K562 (cell line): Measurements from ENCODE around the gene LMAN2L. TPM values are rescaled to one million over a fixed set of nuclear protein-coding genes. Genes with fewer than 3 reads are reported as not detected.

ENCODE experiments used
- ATAC-seq: fragments of 200-7000 bp; cut with Tn5 transposase; 3 replicates; pipeline ENCODE4 v1.9.1; 2020; ENCODE audit warnings: moderate library complexity
- BruUV-seq: library from RNA; stranded (reverse); fragments of 400-500 nt; replicated peaks from 2 replicates; lab custom pipeline; 2021; lab: Mats Ljungman, UMichigan
- CTCF ChIA-PET: fragments of 300-600 bp; formaldehyde crosslinking; extraction: SDS; loops from one replicate; lab custom pipeline; 2021; ENCODE audit warnings: low intra/inter-chr PET ratio; lab: Yijun Ruan, JAX
- POLR2A ChIA-PET: fragments of 300-600, 350-650 bp; sonication (Branson Sonifier 250); formaldehyde crosslinking; extraction: SDS; loops from one replicate; lab custom pipeline; 2021; ENCODE audit warnings: antibody characterized with exemption, inconsistent platforms; lab: Yijun Ruan, JAX
- DNase-seq, 4 experiments: peaks; one replicate each; pipeline versions ENCODE4 v3.0.0 to v3.0.0-alpha.2; 2011 to 2018; ENCODE audit warnings: low spot score in 3 of 4, mixed read lengths in 3 of 4; ENCODE audit errors: extremely low read depth in 1 of 4
- FAIRE-seq: peaks from 2 replicates; lab custom pipeline; 2011; peaks lifted over from hg19 to GRCh38; lab: Jason Lieb, UNC
- H2AFZ ChIP-seq: 2 replicates; pipeline ENCODE4 v1.6.0; 2011; ENCODE audit warnings: low read depth, low read length, control low read depth, inconsistent platforms
- H3K27ac ChIP-seq: fragments of 200-600 bp; 3 replicates; pipeline ENCODE4 v1.8.0; 2011; ENCODE audit warnings: low read depth, mild to moderate bottlenecking, control low read depth, inconsistent platforms, low read length, moderate library complexity, mixed read lengths; ENCODE audit errors: extremely low read depth
- H3K27me3 ChIP-seq, 2 experiments: fragments of 300-600 bp in 1 of 2; 2 replicates in 1 of 2; 3 replicates in 1 of 2; pipeline versions ENCODE4 v1.6.0 to v1.8.0; 2011; ENCODE audit warnings: inconsistent platforms in 2 of 2, low read length in 2 of 2, mild to moderate bottlenecking in 1 of 2, mixed read lengths in 1 of 2, moderate library complexity in 1 of 2; ENCODE audit not compliant: control insufficient read depth in 2 of 2, insufficient read depth in 2 of 2
- H3K36me3 ChIP-seq: fragments of 300-600 bp; 3 replicates; pipeline ENCODE4 v1.8.0; 2011; ENCODE audit warnings: mild to moderate bottlenecking, low read length, inconsistent platforms; ENCODE audit not compliant: control insufficient read depth, insufficient read depth
- H3K4me1 ChIP-seq, 2 experiments: fragments of 200-600 bp in 1 of 2; replicated peaks in 1 of 2; 2 replicates in 1 of 2; 3 replicates in 1 of 2; pipeline versions ENCODE4 v1.5.1 to v1.8.0; 2011; ENCODE audit warnings: inconsistent platforms in 2 of 2, low read length in 2 of 2, mild to moderate bottlenecking in 1 of 2, mixed read lengths in 1 of 2, moderate library complexity in 1 of 2; ENCODE audit not compliant: control insufficient read depth in 2 of 2, insufficient read depth in 2 of 2
- H3K4me2 ChIP-seq: 2 replicates; pipeline ENCODE4 v1.6.1; 2011; ENCODE audit warnings: low read length, control low read depth, inconsistent platforms, mixed read lengths; ENCODE audit not compliant: insufficient read depth
- H3K4me3 ChIP-seq: fragments of 200-600 bp; sonication (generic), shearing (Covaris generic); 2 replicates; pipeline ENCODE4 v1.5.1; 2016; ENCODE audit warnings: control low read depth, inconsistent platforms
- H3K79me2 ChIP-seq: fragments of 200-600 bp; 3 replicates; pipeline ENCODE4 v1.8.0; 2011; ENCODE audit warnings: low read length, inconsistent platforms; ENCODE audit not compliant: control insufficient read depth, insufficient read depth
- H3K9ac ChIP-seq, 2 experiments: 2 replicates each; pipeline versions ENCODE4 v1.6.0 to v1.6.1; 2011; ENCODE audit warnings: low read depth in 2 of 2, low read length in 2 of 2, control low read depth in 1 of 2, inconsistent platforms in 1 of 2, mild to moderate bottlenecking in 1 of 2, mixed read lengths in 1 of 2; ENCODE audit not compliant: insufficient read depth in 1 of 2
- H3K9me1 ChIP-seq: one replicate; pipeline ENCODE4 v1.6.0; 2011; ENCODE audit warnings: inconsistent platforms, mild to moderate bottlenecking, low read length, moderate library complexity; ENCODE audit not compliant: control insufficient read depth, insufficient read depth
- H3K9me3 ChIP-seq: replicated peaks from 2 replicates; pipeline ENCODE4 v1.5.1; 2011; ENCODE audit warnings: low read depth, low read length, inconsistent platforms; ENCODE audit not compliant: control insufficient read depth, insufficient read depth
- H4K20me1 ChIP-seq: replicated peaks from 2 replicates; pipeline ENCODE4 v1.6.1; 2011; ENCODE audit warnings: low read length, inconsistent platforms, mixed read lengths; ENCODE audit not compliant: control insufficient read depth, insufficient read depth
- CTCFL ChIP-seq: IDR thresholded peaks from 2 replicates; pipeline ENCODE4 v1.6.1; 2011; ENCODE audit warnings: borderline replicate concordance, low read depth, mild to moderate bottlenecking, moderate library complexity, low read length; ENCODE audit not compliant: insufficient read depth, poor library complexity, severe bottlenecking
- RBM25 ChIP-seq: fragments of 200-400 bp; formaldehyde crosslinking; IDR thresholded peaks from 2 replicates; pipeline ENCODE4 v1.6.1; 2018; ENCODE audit warnings: low read length, low read depth, moderate library complexity; ENCODE audit not compliant: severe bottlenecking
- ZBTB2 ChIP-seq: fragments of 450-650 bp; IDR thresholded peaks from 2 replicates; pipeline ENCODE4 v1.6.1; 2016; ENCODE audit warnings: antibody characterized with exemption
- ZNF121 ChIP-seq: sonication (generic); formaldehyde crosslinking; conservative IDR thresholded peaks from 2 replicates; pipeline ENCODE4 v1.8.0; 2022; ENCODE audit warnings: missing genetic modification reagents
- ZNF592 ChIP-seq: fragments of 450-650 bp; IDR thresholded peaks from 2 replicates; pipeline ENCODE4 v1.6.1; 2017; ENCODE audit warnings: antibody characterized with exemption, mild to moderate bottlenecking
- WGBS: fragments of 100-300 bp; shearing (Covaris generic); methylation state at CpG from one replicate; pipeline ENCODE4 v1.1.6; 2016; ENCODE audit warnings: low coverage, mixed read lengths; ENCODE audit not compliant: insufficient coverage; ENCODE audit errors: missing lambda C conversion rate; 5-methylcytosine and 5-hydroxymethylcytosine counted together
- in situ Hi-C: fragments of 300-500 bp; cut with MboI; formaldehyde crosslinking; loops from 4 replicates; pipeline ENCODE4 v1.15.0; 2018; ENCODE audit warnings: inconsistent platforms, mixed read lengths
- intact Hi-C: fragments of 100-400 bp; cut with micrococcal nuclease; formaldehyde crosslinking; loops from 2 replicates; pipeline ENCODE4 v1.14.2; 2022
- polyA plus RNA-seq, 8 experiments: library from polyadenylated mRNA; depleted of rRNA in 4 of 8; stranded (reverse) in 5 of 8; unstranded in 3 of 8; fragments of >200 nt; fragmentation: Nextera tagmentation in 2 of 8; fragmentation: Illumina TruSeq in 1 of 8; extraction: Ambion mirVana in 2 of 8; extraction: Trizol in 1 of 8; gene quantifications; 2 replicates each; pipeline versions ENCODE4 v1.2.1 to v1.2.3, GENCODE V29; 2011 to 2014; ENCODE audit warnings: inconsistent platforms in 1 of 8, missing spikeins in 1 of 8
- total RNA-seq, 7 experiments: library from RNA; depleted of rRNA in 6 of 7; stranded (reverse); fragments of >200 nt in 6 of 7; fragmentation: Illumina TruSeq in 2 of 7; extraction: Trizol in 2 of 7; gene quantifications; 2 replicates each; pipeline versions ENCODE4 v1.2.1 to v1.2.3, GENCODE V29; 2011 to 2021; ENCODE audit warnings: low replicate concordance in 1 of 7

LMAN2L gene
- total and polyA plus RNA-seq, 9 of the 15 experiments (the other 6 are each of a cell fraction or from before 2014, with no cell fraction given) = 7.2 to 37.7 (median 12.5) TPM

- ChIA-PET POLR2A (no interaction called here), CTCF (no interaction called here)
- no peaks in the 10 kb centered on the region for H4K20me1 ChIP-seq
- ATAC-seq (no peak), FAIRE-seq (no peak), DNase-seq (no peak)
- H3K4me1 ChIP-seq = peaks cover 0 to 7% of the 10 kb centered on the region in 2 experiments; a peak in 1 of 5 replicates
- TF ChIP-seq ZNF121 (CRISPR knock-in tag) (peak; percentile 71), RBM25 (peak; percentile 38), ZBTB2 (no peak)
- BruUV-seq = no TSS peak
- H3K9me3 ChIP-seq = no peaks in the 10 kb centered on the region
- no peak overlapping the region for H3K4me3 ChIP-seq
- 0 out of 5 replicates have a peak, but pooled peaks cover 0 to 4% of the 10 kb centered on the region in 2 experiments for H3K27me3 ChIP-seq
- H3K36me3 ChIP-seq = no peaks in the 10 kb centered on the region
- H3K4me2 ChIP-seq = no peak overlapping the region
- intact Hi-C loops (no loop called here), in situ Hi-C loops (no loop called here)
- no peaks in the 10 kb centered on the region for H3K9me1 ChIP-seq
- no peaks in the 10 kb centered on the region for H3K79me2 ChIP-seq
- H3K27ac ChIP-seq = no peak overlapping the region
- H2AFZ ChIP-seq = no peak overlapping the region
- H3K9ac ChIP-seq = no peak overlapping the region
Measured at GRCh38 chr2:96754317-96754716, 14.5 kb upstream of the LMAN2L start.

- WGBS = 13% methylated on average over 6 of the region's 7 CpGs
- ChIA-PET POLR2A (no interaction called here), CTCF (no interaction called here)
- Histone ChIP-seq H3K9me3 (no peaks in the 10 kb centered on the region), H3K4me1 (peaks cover 0 to 5% of the 10 kb centered on the region in 2 experiments; a peak in 1 of 5 replicates), H4K20me1 (no peaks in the 10 kb centered on the region), H3K9ac (no peak overlapping the region), H3K27ac (no peak overlapping the region), H3K27me3 (0 out of 5 replicates have a peak, but pooled peaks cover 0 to 4% of the 10 kb centered on the region in 2 experiments), H3K36me3 (no peaks in the 10 kb centered on the region), H3K9me1 (no peaks in the 10 kb centered on the region), H3K79me2 (no peaks in the 10 kb centered on the region), H3K4me3 (no peak overlapping the region), H2AFZ (no peak overlapping the region), H3K4me2 (no peak overlapping the region)
- ATAC-seq (no peak), DNase-seq (no peak), FAIRE-seq (no peak)
- in situ Hi-C loops (no loop called here), intact Hi-C loops (no loop called here)
- no TSS peak for BruUV-seq
- TF ChIP-seq ZNF592 (no peak), CTCFL (no peak)
Measured at GRCh38 chr2:96753661-96754282, 13.9 kb upstream of the LMAN2L start.
